GM18505 (cell line): ENCODE measurements around the gene CTBP2.

Experiments
- ATAC-seq: cut with Tn5 transposase; IDR thresholded peaks from one replicate; pipeline ENCODE4 v1.9.1; 2021; ENCODE audit not compliant: unreplicated experiment
- POLR2A ChIP-seq: IDR thresholded peaks from 4 replicates; pipeline ENCODE4 v1.6.1; 2011; ENCODE audit warnings: borderline replicate concordance; ENCODE audit not compliant: insufficient read depth, insufficient read length; ENCODE audit errors: extremely low read depth

Gene CTBP2

DNA sequence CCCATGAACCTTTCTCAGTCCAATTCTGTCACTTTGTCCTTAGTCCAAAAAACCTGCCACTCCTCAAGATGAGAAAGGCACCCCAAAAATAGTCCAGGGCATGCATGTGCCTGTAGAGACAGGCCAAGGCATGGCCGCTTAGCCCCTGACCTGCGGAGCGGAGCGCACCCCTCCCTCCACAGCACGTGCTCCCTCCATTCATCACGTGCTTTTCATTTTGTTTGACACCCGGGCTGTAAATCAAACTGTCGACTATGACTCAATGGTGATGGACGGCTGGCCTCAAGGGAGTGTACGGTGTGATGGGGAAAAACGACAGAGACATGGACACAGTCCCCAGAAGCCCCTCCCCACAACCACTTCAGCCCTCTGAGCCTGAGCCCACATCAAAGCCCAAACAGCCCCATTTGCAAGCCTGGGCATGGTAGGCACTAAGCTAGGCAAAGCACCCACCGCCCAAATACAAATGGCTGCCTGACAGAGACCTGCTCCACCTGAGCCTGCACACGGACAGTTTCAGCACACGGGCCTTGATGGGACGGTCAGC, 127.8 kb downstream of the CTBP2 start:
- TF ChIP-seq POLR2A: no peak

DNA sequence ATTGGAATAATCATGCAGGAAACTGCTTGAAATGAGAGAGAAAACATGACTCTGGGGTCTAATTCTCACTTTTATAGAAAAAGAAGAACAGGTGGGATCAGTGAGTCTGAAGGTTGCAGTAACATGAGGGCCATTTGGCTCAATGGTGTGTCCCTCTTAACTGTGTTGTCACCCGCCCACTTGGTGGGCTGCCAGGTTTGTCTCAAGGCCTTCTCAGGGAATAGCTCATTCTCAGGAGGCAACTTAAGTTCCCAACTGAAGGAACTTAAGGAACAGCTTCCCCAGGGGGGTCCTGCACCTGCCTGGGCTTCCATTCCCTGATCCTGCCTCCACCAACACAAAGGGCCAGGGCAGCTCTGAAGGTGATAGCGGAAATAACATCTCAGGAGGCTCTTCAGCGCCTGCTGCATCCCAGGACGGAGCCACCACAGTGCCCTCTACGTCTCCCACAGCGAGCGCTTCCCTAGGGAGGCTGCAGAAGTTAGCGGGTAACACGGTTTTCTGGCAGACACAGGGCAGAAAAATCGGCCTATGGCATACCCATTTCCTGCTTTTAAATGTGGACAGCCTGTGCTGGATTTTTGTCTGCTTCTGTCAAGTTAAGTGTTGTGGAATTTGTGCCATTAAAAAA, 129.7 kb downstream of the CTBP2 start:
- no peak for ATAC-seq
- no peak for TF ChIP-seq POLR2A

More for the DNA sequence above, 127.8 kb downstream of the CTBP2 start:
- no peak for ATAC-seq

DNA sequence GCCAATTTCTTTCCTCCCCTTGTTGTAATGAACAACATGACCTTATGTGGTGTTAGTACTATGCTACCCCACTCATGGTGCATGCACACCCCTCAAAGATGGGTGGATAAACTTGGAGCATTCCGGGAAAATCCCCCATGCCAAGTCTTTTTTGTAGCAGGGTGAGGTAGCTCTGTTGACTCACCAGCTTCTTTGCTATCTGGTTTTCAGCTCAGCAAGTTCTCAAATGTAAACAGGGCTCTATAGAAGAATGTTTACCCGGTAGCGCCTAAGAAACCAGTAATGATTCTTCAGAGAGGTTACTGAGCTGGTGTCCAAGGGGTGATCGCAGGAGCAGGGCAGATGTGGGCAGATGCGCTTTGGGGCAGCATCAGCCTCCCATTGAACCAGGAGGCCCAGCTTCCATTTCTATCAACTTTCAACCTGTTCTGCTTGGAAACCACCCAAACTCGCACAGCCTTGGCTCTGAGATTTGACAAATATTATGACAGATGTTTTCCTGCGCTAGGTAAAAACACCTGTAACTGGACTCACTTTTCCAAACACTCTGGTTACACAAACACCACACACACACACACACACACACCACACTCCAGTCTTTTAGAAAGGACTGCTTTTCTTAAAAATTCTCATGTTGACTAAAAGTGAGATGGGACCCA, 130.7 kb downstream of the CTBP2 start:
- ATAC-seq: no peak
- TF ChIP-seq POLR2A: no peak

- no peak for ATAC-seq
- no peak for TF ChIP-seq POLR2A
These were observed 132.2 kb downstream of the CTBP2 start for GRCh38 chr10:125027871-125028869.

- no peak for ATAC-seq
- no peak for TF ChIP-seq POLR2A
These were observed 133.2 kb downstream of the CTBP2 start for GRCh38 chr10:125026974-125027735.

- ATAC-seq: no peak
- no peak for TF ChIP-seq POLR2A
These were observed 134.1 kb downstream of the CTBP2 start for GRCh38 chr10:125026036-125026931.

GRCh38 chr10:125025341-125025740, 135.0 kb downstream of the CTBP2 start:
- TF ChIP-seq POLR2A: no peak
- ATAC-seq: no peak

GRCh38 chr10:125024497-125025234, 135.7 kb downstream of the CTBP2 start:
- no peak for TF ChIP-seq POLR2A
- ATAC-seq: no peak

GRCh38 chr10:125023862-125024496, 136.4 kb downstream of the CTBP2 start:
- no peak for TF ChIP-seq POLR2A
- no peak for ATAC-seq

- TF ChIP-seq POLR2A: no peak
- ATAC-seq: no peak
These were observed 137.1 kb downstream of the CTBP2 start for GRCh38 chr10:125023255-125023654.

DNA sequence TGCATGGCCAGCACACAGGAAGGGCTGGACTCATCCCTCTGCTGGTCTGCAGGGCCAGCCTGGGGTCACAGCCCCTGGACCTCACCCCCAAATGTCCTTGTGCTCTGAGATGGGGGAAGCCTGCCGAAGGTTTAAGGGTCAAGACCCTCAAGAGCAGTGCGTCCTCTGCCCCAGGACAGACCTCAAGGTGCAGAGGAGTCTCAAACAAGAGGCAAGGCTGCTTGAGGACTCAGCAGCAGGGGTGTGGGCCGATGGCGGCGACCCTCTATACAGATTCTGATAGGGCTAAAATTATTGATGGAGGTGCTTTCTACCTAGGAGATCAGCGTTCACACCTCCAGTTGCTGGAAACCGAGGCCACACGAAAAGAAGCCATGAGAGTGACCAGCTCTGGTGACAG, 137.7 kb downstream of the CTBP2 start:
- no peak for ATAC-seq

GRCh38 chr10:125021686-125022344, 138.5 kb downstream of the CTBP2 start:
- no peak for ATAC-seq
- no peak for TF ChIP-seq POLR2A

More for the DNA sequence above, 137.7 kb downstream of the CTBP2 start:
- no peak for TF ChIP-seq POLR2A
